ENCODE results near the gene PEAR1.

PEAR1 gene

GRCh38 chr1:156893048-156893953, at the start of gene PEAR1:
Gene PEAR1 (plus strand): TSS chr1:156893718. CDS start chr1:156903927, 10,209 bp downstream.
- no peak for DNase-seq

- no peak for DNase-seq
Observed at GRCh38 chr1:156844102-156844501, 49.4 kb upstream of the PEAR1 start.

GRCh38 chr1:156844638-156845037, 48.9 kb upstream of the PEAR1 start:
- no peak for DNase-seq

- peak; percentile 76 for DNase-seq
Observed at GRCh38 chr1:156845055-156845952, 48.2 kb upstream of the PEAR1 start.

GRCh38 chr1:156845953-156846545, 47.5 kb upstream of the PEAR1 start:
- no peak for DNase-seq

- DNase-seq = no peak
Observed at GRCh38 chr1:156846643-156847042, 46.9 kb upstream of the PEAR1 start.

- no peak for DNase-seq
Observed at GRCh38 chr1:156847591-156848460, 45.7 kb upstream of the PEAR1 start.

GRCh38 chr1:156848461-156849150, 44.9 kb upstream of the PEAR1 start:
- DNase-seq = peak; percentile 83

- DNase-seq = no peak
Observed at GRCh38 chr1:156849151-156849496, 44.4 kb upstream of the PEAR1 start.

- no peak for DNase-seq
Observed at GRCh38 chr1:156851779-156852417, 41.6 kb upstream of the PEAR1 start.

- DNase-seq = no peak
Observed at GRCh38 chr1:156852418-156852874, 41.1 kb upstream of the PEAR1 start.

GRCh38 chr1:156853761-156854160, 39.8 kb upstream of the PEAR1 start:
- no peak for DNase-seq

- no peak for DNase-seq
Observed at GRCh38 chr1:156854634-156855033, 38.9 kb upstream of the PEAR1 start.

GRCh38 chr1:156856282-156856785, 37.2 kb upstream of the PEAR1 start:
- DNase-seq = no peak

GRCh38 chr1:156857532-156857931, 36.0 kb upstream of the PEAR1 start:
- DNase-seq = no peak

GRCh38 chr1:156858555-156858956, 35.0 kb upstream of the PEAR1 start:
- DNase-seq = no peak

GRCh38 chr1:156858959-156859522, 34.5 kb upstream of the PEAR1 start, which contains the start of gene INSRR:
Gene INSRR (minus strand): TSS chr1:156859117. CDS start chr1:156858621, 496 bp downstream.
- no peak for DNase-seq

GRCh38 chr1:156859523-156860112, 33.9 kb upstream of the PEAR1 start:
- DNase-seq = no peak

GRCh38 chr1:156860113-156860627, 33.3 kb upstream of the PEAR1 start:
- peak; percentile 87 for DNase-seq
